SK-N-SH (cell line): ENCODE results near the gene SETBP1.

Experiments used
- CTCF ChIP-seq: fragments of 200-600 bp; sonication (generic); IDR thresholded peaks from 2 replicates; pipeline ENCODE4 v1.6.1; 2017; ENCODE audit warnings: antibody characterized with exemption, mild to moderate bottlenecking, moderate library complexity
- ELF1 ChIP-seq: IDR thresholded peaks from 2 replicates; pipeline ENCODE4 v1.4.0; 2012
- RFX5 ChIP-seq: IDR thresholded peaks from 2 replicates; pipeline ENCODE4 v1.6.1; 2012; ENCODE audit warnings: mild to moderate bottlenecking, improper control_type of control experiment, low read length
- RXRA ChIP-seq: IDR thresholded peaks from 2 replicates; pipeline ENCODE4 v1.4.0; 2012; ENCODE audit warnings: low read depth, mild to moderate bottlenecking, borderline replicate concordance
- TAF1 ChIP-seq: IDR thresholded peaks from 2 replicates; pipeline ENCODE4 v1.6.1; 2012; ENCODE audit warnings: low read depth, mild to moderate bottlenecking, low read length, moderate library complexity, borderline replicate concordance
- TF ChIP-seq, protein P1 (sequence below): IDR thresholded peaks from 2 replicates; pipeline ENCODE4 v1.4.0; 2012; ENCODE audit warnings: low read depth, borderline replicate concordance

- TF ChIP-seq RFX5: no peak
- TF ChIP-seq, protein P1, sequence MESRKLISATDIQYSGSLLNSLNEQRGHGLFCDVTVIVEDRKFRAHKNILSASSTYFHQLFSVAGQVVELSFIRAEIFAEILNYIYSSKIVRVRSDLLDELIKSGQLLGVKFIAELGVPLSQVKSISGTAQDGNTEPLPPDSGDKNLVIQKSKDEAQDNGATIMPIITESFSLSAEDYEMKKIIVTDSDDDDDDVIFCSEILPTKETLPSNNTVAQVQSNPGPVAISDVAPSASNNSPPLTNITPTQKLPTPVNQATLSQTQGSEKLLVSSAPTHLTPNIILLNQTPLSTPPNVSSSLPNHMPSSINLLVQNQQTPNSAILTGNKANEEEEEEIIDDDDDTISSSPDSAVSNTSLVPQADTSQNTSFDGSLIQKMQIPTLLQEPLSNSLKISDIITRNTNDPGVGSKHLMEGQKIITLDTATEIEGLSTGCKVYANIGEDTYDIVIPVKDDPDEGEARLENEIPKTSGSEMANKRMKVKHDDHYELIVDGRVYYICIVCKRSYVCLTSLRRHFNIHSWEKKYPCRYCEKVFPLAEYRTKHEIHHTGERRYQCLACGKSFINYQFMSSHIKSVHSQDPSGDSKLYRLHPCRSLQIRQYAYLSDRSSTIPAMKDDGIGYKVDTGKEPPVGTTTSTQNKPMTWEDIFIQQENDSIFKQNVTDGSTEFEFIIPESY: no peak
- TF ChIP-seq CTCF: no peak
- TF ChIP-seq ELF1: no peak
- TF ChIP-seq RXRA: no peak
- TF ChIP-seq TAF1: no peak
These were observed 196.1 kb downstream of the SETBP1 start for GRCh38 chr18:44876755-44877154.
